HG03108 (cell line): ENCODE measurements around the gene SEZ6L2.
"Not testable (repeated sequence)": the region's sequence is repeated elsewhere in the genome, so short reads cannot be mapped to it uniquely, and the experiment has no call there.

Experiments
- ATAC-seq: cut with Tn5 transposase; IDR thresholded peaks from one replicate; pipeline ENCODE4 v1.9.1; 2021; ENCODE audit warnings: moderate library complexity; ENCODE audit not compliant: unreplicated experiment

Gene SEZ6L2

GRCh38 chr16:29858149-29858849 lies 41.1 kb downstream of the SEZ6L2 start:
- no peak for ATAC-seq

- no peak for ATAC-seq
Measured at GRCh38 chr16:29857133-29857760, 42.1 kb downstream of the SEZ6L2 start.

GRCh38 chr16:29854520-29855100 lies 44.7 kb downstream of the SEZ6L2 start:
- ATAC-seq, result no peak

DNA sequence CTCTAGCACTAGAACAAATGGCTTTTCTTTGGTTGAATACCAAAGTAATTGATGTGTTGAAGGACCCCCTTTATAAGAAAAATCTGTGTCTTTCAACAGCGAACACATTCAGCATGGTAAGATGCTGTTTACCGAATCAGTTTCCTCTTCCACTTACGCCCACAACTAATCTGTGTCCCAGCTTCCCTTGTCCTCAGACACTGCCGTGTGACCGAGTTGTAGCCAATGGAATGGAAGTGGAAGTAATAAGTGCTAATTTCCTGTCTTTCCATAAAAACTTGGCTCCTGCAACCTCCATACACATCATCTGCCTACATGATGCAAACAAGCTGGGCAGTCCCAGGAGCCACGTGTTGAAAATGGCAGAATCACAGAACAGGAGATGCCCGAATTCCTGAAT lies 46.7 kb downstream of the SEZ6L2 start:
- no peak for ATAC-seq

DNA sequence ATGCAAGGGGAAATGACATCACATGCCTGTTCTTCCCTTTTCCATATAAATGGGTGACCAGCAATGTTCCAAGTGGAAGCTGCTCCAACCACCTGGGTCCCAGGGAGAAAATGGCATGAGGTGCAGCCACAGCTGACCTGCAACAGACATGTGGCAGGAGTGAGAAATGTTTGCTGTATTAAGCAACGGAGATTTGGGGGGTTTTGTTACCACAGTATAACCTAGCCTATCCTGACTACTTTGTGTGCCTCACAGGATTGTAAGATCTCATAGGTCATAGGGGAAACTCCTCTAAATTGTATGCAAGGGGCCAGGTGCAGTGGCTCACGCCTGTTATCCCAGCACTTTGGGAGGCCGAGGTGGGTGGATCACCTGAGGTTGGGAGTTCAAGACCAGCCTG lies 48.4 kb downstream of the SEZ6L2 start:
- ATAC-seq, result no peak

DNA sequence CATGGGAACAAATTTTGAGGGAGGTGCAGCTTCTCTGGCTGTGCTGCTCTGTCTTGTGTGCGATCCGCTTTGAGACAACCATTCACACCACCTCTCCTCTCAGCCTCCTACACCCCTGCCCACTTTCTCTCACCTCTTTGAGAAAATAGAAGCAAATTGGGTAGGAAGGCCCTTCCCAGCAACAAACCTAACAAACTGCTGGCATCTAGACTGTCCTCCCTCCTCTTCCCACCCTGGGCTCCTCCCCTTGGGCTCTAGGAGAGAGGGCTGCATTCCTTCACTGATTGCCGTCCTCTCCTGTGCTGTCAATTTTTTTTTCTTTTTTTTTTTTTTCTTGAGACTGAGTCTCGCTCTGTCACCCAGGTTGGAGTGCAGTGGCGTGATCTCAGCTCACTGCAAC lies 49.8 kb downstream of the SEZ6L2 start:
- no peak for ATAC-seq

GRCh38 chr16:29848420-29849297 lies 50.7 kb downstream of the SEZ6L2 start:
- ATAC-seq, result no peak

DNA sequence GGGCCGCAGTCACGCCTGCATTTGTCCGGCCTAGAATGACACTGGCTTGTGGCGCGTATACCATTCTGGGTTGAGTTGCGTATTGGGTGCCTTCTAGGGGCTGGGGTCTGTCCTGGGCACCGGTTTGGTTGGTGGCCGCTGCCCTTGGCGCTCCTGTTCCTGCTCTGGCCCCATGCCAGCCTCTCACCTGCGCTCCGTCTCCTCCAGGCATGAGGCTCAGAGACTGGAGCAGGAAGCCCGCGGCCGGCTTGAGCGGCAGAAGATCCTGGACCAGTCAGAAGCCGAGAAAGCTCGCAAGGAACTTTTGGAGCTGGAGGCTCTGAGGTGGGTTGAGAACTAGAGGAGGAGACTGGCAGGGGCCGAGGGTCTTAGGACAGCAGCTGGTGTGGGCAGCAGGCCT lies 53.7 kb downstream of the SEZ6L2 start:
- no peak for ATAC-seq

DNA sequence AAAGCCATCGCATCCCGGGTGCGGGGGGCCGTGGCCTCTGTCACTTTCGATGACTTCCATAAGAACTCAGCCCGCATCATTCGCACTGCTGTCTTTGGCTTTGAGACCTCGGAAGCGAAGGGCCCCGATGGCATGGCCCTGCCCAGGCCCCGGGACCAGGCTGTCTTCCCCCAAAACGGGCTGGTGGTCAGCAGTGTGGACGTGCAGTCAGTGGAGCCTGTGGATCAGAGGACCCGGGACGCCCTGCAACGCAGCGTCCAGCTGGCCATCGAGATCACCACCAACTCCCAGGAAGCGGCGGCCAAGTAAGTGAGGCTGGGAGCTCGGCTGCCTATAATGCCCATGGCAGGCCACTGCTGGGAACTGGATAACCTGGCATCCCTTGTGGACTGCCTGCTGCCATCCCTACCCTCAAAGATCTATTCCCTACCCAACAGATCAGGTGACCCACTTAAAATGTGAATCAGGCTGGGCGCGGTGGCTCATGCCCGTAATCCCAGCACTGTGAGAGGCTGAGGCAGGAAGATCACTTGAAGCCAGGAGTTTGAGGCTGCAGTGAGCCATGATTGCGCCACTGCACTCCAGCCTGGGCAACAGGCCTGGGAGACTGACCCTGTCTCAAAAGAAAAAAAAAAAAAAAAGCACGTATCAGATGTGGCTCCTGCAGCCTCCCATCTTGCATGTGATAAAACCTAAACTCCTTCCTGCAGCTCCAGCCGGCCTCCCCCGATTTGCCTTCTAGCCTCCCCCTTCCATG lies 54.6 kb downstream of the SEZ6L2 start:
- no peak for ATAC-seq

DNA sequence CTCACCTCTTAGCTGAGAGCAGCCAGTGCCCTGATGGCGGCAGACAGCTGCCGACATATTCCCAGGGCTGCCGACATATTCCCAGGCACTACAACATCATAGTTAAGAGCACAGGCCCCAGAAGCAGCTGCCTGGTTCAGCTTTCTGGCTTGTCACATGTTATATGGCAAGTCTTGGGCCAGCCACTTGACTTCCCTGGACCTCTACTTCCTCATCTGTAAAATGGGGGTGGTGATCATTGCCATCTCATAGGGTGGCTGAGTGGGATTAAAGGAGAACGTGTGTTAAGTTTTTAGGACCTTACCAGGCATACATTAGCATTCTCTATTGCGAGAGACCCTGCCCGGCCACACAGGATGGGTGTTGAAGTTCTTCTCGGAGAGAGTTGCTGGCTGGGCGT lies 55.4 kb downstream of the SEZ6L2 start:
- no peak for ATAC-seq

GRCh38 chr16:29842732-29843346 lies 56.5 kb downstream of the SEZ6L2 start:
- no peak for ATAC-seq

- no peak for ATAC-seq
Measured at GRCh38 chr16:29841631-29842030, 57.7 kb downstream of the SEZ6L2 start.

- ATAC-seq, result no peak
Measured at GRCh38 chr16:29840240-29840639, 59.1 kb downstream of the SEZ6L2 start.

- ATAC-seq, result no peak
Measured at GRCh38 chr16:29839822-29840221, 59.5 kb downstream of the SEZ6L2 start.

DNA sequence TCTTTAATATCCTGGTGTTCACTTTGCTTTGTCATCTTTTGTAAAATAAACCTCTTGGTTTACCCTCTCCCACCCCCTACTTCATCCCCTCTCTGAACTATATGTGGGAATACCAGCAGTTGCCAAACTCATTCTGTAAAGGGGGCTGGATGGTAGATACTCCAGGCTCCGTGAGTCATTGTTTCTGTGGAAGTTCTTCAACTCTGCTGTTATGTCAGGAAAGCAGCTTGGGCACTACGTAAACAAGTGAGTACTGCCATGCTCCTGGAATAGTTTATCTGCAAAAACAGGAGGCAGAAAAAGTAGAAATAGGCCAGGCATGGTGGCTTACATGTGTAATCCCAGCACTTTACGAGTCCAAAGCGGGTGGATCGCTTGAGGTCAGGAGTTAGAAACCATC lies 61.5 kb downstream of the SEZ6L2 start:
- no peak for ATAC-seq

DNA sequence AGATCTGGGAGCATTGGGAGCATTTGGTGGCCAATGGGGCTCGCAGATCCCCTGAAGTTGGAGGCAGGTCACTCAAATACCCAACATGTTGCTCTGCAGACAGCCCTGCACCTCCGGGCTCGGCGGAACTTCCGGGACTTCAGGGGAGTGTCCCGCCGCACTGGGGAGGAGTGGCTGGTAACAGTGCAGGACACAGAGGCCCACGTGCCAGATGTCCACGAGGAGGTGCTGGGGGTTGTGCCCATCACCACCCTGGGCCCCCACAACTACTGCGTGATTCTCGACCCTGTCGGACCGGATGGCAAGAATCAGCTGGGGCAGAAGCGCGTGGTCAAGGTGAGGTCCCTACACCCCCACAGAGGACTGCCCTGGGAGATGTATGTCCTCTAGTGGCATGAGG lies 62.7 kb downstream of the SEZ6L2 start:
- no peak for ATAC-seq

- ATAC-seq, result no peak
Measured at GRCh38 chr16:29835926-29836325, 63.4 kb downstream of the SEZ6L2 start.

GRCh38 chr16:29834079-29834478 lies 65.3 kb downstream of the SEZ6L2 start:
- ATAC-seq, result no peak

GRCh38 chr16:29833219-29833618 lies 66.1 kb downstream of the SEZ6L2 start:
- not testable (repeated sequence) for ATAC-seq

GRCh38 chr16:29831490-29831889 lies 67.9 kb downstream of the SEZ6L2 start:
- ATAC-seq, result no peak
